GM19438 (cell line): ENCODE measurements around the gene E2F6.

Experiments used
- ATAC-seq: cut with Tn5 transposase; IDR thresholded peaks from one replicate; pipeline ENCODE4 v1.9.1; 2021; ENCODE audit warnings: low read depth; ENCODE audit not compliant: unreplicated experiment

E2F6 gene

GRCh38 chr2:11396467-11397445 lies 69.2 kb downstream of the E2F6 start:
- ATAC-seq: no peak

GRCh38 chr2:11396021-11396420 lies 69.9 kb downstream of the E2F6 start:
- no peak for ATAC-seq

GRCh38 chr2:11395389-11395788 lies 70.6 kb downstream of the E2F6 start:
- ATAC-seq: no peak
